HG02943 (cell line): Measurements from ENCODE around the gene JOSD1.

Experiments
- ATAC-seq: cut with Tn5 transposase; IDR thresholded peaks from one replicate; pipeline ENCODE4 v1.9.1; 2021; ENCODE audit warnings: mild to moderate bottlenecking, low read depth, moderate library complexity; ENCODE audit not compliant: unreplicated experiment

Gene JOSD1

DNA sequence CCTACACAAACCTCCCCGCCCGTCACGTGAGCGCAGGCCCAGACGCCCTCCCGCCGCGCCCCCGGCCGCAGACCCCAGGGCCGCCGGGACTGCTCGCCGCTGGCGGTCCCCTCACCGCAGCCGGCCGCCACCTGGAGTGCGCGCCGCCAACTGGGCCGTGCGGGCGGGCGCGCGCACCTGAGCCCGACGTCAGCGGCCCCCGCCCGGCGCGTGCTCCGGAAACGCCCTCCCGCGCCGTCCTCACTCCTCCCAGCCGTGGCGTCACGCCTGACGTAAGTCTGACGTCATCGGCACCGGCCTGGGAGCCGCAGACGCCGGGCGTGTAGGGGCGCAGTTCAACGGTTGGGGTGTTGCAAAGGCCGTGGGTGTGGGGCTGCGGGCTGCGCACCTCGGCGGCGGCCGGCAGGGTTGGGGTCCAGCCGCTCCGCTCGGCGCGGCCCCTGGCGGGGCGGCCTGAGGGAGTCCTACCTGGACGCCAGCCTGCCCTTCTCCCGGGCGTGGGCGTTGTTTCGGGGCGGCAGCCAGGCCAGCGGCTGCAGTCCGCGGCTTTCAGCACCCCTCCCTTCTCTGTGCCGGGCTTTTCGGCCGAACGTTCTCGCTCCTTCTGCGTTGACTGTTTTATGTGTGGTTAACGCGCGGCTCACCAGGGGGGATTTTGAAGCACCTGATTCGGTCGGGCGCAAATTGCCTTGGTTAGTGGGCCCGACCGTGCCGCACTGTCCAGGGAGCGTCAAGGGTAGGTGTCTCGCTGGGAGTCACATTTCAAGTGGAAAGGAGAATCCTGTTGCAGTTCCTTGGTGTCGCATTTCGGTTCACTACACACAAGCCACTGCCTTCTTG lies at the start of gene JOSD1:
Gene JOSD1 (minus strand): TSS at position 155 of the 840 bp plus-strand sequence. CDS start 956 bp downstream, outside the sequence.
- ATAC-seq, result peak; percentile 28

DNA sequence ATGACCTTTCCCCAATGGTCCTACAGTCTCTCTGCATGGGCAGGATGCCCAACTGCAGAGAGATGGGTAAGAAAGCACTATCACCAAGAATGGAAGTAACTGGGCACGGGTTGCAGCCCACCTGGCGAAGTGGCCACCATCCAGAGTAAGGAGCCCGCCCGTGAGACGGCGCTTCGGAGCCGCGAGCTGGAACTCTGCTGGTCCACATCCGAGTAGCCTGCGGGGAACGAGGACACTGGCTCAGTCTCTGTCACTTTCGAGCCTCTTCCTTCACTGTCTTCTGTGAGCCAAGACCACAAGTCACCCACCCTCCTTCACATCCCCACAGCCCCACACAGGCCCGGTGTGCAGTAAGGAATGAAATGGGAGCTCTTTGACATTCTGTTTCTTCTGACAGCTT lies 49.4 kb upstream of the JOSD1 start:
- ATAC-seq, result no peak

DNA sequence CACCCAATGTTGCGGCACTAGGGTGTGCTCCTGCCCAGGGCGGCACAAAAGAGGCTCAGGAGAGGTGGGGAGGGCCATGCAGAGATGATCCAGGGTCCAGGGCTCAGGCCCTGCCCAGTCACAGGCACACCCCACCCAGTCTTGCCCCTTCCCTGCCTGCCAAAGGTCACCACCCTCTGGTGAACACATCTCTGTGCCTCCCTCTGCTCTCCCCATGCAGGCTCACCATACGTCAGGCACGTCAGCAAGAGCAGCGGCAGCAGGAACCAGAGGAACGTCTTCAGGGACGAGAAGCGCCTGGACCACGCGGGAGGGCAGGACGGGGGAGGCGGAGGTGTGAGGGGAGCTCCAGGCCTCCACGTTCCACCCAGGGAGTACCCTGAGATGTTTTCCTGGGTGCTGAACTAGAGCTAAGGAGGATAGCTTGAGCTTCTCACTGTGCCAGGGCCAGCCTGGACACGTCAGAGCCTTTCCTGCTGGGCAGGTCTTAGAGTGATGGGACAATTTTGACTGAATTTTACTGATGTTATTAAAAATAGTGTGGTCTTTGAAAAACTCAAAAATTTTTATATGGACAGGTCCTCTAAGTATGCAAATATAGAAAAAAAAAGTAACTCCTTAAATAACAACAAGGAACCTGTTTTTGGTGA lies 47.9 kb upstream of the JOSD1 start:
- no peak for ATAC-seq

DNA sequence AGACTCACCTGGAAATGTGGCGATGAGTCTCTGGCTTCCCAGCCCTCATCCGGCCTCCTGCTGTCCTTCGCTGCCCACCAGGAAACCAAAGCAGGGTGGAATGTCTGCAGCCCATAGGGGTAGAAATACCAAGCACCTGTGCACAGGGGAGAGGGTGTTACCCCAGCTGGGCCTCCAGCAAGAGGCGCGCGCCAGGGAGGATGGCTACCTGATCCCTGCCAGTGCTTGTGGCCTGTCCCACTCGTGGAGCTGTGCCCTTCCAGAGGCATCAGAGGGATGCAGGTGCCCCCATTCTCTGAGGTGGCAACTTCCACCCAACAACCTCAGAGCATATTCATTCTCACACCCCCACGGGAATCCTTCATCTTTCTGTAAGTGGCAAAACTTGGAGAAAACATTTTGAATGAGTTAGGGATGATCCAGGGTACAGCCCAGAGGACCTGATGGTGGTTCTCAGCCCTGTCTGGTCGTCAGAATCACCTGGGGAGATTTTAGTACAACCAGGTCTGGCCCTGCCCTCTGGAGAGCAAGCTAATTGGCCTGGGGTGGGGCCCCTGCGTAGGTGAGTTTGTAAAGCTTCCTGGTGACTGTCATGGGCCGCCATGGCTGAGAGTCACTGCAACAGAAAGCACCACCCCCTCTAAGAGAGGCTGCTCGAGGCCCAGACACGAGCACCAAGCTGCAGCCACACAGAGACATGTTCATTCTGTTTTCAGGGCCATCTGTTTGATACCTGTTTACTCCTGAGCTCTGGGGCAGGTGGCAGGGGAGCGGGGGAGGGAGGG lies 45.1 kb upstream of the JOSD1 start:
- no peak for ATAC-seq

DNA sequence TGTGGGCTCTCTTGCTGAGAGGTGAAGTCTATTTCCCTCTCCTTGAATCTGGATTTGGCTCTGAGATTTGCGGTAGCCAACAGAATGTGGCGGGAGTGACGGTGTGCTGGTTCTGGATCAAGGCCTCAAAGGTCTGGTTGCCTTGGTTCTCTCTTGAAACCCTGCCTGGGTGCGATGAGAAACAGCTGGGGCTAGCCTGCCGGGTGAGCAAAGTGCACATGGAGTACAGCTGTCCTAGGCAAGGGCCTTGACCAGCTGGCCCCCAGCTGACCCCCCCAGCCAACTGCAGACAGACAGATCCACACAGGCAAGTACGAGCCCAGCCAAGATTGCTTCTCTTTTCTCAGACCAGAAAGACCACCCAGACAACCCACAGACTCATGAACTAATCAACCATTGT lies 44.2 kb upstream of the JOSD1 start:
- ATAC-seq, result no peak

DNA sequence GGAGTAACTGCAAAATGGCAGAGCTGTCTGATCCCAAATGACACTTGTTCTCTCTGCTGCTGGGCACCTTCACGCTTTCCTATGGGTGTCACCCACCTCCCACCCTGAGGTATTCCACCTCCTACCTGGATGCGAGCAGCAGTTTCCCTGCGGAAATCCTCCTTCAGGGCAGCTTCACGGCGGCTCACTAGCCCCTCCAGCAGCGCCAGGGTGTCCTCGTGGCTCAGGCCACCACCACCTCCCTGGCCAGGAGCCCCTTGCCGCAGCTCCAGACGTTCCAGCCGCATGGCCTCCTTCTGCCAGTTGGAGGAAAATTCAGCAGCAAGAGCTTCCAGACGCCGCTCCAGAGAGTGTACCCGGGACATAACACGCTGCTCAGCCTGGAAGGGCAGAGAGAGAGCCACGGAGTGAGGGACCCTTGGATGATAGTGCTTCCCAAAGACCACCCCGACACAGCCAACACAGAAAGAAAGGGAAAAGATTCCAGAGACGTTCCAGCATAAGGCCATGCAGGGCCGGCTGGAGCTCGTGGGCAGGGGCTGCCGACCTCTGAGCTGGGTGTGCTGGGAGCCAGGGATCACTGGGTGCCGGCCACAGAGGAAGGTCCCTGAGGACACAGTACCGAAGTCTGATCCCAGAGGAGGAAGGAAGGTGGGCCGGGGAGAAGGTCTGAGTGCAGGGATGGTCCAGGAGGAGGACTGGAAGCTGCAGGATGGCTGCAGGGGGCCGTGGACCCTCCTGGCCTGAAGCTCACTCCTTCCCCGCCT lies 41.6 kb upstream of the JOSD1 start:
- no peak for ATAC-seq

DNA sequence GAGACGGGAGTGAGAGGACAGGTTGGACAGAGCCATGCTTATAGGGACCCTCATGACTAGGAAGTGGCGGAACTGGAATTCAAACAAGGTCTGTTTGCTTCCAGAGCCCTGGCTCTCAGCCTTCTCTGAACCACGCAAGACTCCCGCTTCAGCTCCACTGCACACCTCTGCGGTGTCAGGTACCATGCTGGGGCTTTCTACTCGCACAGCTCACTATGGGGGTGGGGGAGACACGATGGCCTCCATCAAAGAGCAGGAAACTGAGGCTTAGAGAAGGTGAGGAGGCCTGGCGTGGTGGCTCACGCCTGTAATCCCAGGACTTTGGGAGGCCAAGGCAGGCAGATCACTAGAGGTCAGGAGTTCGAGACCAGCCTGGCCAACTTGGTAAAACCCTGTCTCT lies 40.8 kb upstream of the JOSD1 start:
- ATAC-seq, result no peak

DNA sequence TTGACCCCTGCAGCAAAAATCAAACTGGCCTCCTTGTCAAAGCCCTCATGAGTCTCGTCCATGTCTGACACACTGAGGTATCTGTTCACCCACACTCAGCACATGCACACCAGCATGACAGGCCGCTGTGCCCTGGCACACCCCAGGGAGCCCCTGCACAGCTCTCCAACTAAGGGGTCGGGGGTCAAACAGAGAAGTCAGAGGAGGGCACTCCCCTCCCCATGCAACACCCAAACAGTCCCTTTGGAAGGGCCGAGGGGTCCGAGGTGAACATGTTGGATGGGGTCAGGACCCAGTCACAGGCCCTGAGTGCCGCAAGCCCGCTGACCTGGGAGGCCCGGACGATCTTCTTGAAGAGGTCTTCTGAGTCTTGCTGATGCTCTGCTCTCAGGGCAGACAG lies 40.4 kb upstream of the JOSD1 start:
- no peak for ATAC-seq

DNA sequence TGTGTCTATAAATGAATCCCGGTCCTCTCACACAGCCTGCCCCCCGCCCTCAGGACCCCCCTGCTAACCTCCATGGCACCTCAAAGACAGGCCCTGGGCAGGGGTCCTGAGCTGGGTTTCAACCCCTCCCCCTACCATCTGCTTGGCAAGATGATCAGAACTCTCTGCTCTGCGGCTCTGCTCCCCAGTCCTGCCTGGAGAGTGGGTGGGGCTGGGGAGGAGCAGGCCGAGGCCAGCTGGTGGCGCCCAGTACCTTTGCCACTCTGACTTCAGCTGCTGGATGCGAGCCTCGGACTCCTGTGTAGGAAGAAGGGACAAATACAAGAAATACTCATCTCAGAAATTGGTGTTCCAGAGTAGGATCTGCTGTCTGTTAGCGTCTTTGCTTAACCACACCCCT lies 40.0 kb upstream of the JOSD1 start:
- ATAC-seq, result no peak

DNA sequence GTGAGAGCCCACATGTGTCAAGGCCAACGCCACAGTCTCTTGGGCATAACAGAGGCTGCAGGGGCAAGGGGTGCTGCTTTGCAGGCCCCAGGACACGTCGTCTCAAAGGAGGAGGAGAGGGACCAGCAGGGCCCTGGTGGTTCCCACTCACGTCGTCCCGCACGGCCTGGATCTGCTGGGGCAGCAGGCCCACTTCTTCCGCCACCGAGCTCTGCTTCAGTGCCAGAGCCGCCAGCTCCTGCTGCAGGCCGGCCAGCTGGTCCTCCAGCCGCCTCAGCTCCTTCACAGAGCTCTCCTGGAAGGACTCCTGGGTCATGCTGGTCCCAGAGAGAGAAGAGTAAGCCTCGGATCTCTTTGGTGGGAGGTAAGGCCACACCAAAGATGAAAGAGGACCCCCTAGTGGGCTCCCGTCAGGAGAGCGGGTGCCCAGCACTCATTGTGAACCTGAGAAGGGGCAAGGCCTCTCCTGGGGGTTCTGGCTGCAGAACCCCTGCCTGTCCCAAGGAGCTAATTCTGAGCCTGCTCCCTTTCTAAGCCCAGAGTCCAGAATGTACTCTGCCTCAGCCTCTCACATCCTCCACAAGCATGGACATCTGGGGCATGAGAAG lies 39.5 kb upstream of the JOSD1 start:
- ATAC-seq, result no peak

DNA sequence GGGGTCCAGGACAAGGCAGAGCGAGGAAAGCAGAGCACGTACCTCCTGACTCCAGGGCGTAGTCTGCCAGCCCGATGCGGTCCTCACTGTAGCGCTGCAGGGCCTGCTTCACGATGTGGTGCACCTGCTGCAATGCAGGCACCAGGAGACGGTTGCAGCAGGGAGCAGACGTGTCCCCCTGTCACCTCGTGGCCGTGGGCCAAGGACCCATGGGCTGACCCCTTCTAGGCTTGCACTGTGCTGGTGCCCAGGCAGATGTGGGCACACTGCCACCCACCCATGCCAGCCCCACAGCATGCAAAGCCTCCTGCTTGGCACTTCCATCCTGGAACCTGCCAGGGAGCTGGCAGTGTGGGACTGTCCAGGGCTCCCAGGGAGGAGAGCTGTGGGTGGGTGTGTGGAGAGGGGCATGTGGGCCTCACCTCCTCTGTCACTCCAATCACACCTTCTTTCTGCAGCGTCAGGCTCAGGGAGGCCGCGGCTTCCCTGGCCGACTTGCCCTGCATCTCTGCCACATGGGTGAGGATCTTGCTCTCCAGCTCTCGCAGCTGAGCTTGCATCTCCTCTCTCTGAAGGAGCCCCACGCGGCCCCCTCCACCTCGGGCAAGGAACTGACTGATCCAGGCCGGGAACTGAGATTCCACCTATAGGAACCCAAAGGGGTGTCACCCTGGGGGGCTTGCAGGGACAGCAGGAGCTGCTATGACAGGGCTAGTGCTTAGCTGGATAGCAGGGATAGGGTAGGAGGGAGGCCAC lies 38.7 kb upstream of the JOSD1 start:
- ATAC-seq, result no peak

DNA sequence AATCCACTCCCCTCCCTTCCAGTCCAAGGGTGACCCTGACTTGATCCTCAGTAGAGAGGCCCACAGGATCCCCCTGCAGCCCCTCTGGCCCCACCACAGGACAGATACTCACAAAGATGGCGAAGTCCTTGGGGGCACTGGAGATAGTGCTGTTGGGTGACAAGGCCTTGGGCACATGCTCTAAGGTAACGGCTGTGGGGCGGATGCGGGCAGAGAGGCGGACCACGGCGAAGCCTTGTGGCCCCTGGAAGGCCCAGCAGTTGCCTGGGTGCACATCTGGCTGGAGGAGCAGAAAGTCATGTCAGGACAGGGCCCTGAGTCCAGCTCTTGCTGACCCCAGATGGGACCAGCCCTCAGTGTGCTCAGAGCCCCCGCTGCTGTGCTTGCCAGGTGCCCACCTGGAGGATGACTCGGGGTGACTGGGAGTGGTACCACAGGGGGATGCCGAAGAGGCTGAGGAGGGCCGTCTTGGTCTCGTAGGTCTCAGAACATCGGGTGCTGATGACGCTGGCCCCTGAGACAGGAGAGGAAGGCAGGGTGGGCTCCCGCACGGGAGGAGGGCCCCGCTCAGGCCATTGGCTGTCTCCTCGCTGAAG lies 37.8 kb upstream of the JOSD1 start:
- ATAC-seq, result no peak

DNA sequence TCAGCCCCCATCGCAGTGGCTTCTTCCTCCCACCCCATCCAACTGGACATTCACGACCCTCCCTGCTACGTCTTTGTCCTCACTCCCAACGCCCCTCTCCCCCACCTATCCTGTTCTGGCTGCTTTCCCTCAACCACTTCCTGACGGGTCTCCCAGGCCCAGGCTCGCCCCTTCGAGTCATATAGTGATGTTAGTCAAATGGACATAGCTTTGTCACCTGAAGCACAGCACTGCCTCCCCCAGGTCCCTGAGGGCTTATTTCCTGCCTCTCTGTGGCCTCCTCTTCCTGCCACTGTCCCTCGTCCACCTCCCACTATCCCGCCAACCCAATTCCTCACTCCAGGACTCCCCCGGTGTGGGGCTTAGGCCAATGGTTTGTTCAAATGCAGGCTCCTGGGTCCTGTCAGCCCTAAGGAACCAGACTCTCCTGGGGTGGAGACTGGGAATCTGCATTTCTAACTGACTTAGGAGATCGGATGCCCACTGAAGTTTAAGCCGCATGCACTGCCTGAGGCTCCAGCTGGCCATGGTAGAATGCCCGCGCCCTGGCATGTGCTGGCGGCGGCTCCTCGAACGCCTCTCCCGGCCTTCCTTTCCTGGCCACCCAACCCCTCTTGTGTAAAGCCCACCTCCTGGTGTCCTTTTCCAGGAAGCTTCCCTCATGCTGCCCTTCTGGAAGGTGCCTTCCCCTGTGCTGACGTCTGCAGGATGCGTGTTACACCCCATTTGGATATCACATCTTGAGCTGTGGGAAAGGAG lies 36.7 kb upstream of the JOSD1 start:
- no peak for ATAC-seq

DNA sequence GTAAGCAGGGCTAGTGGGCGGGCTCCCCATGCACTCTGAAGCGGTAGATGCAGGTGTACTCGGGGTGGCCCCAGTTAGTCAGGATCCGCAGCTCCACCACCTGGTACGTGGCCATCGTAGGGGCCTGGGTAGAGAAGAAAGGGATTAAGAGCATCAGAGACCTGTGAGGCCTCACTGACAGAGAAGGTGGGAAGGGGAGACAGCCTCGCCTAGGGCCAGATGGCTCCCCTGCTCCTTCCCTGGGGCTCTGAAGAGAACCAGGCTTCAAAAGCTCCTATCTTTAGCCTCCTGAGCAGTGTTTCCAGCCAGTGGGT lies 35.5 kb upstream of the JOSD1 start:
- ATAC-seq, result no peak

DNA sequence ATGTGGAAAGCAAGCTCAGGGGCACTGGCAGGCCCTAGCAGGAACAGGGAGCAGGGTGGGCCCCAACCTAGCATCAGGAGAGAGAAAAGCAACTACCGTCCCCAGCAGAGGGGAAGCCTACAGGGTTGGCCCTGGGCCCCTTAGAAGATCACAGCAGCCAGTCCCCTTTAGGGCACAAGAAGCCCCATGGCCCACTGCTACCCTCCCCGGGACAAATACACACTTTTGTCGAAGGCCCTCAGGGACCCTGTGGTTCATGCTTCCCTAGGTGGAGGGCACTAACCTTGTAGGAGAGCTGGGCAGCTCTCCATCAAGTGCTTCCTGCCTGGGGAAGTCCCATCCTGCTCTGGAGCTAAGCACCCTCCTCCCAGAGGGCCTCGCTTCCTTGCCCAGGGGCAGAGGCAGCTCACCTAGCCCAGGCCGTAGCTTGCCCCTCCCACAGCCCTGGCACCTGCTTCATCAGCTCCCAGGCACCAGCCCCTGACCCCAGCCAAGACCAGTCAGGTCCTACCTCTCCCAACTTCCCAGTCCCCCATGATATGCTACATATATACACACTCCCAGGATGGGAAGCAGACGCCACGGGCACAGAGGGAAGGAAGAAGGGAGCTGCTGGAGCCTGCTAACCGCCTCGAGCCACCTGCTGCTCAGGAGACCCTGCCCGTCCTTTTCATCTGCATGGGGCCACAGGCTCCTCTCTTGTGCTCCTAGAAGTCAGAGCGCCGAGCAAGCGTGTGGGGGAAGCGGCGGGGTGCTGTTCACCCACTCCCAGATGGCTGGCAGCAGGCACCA lies 34.9 kb upstream of the JOSD1 start:
- ATAC-seq, result no peak

DNA sequence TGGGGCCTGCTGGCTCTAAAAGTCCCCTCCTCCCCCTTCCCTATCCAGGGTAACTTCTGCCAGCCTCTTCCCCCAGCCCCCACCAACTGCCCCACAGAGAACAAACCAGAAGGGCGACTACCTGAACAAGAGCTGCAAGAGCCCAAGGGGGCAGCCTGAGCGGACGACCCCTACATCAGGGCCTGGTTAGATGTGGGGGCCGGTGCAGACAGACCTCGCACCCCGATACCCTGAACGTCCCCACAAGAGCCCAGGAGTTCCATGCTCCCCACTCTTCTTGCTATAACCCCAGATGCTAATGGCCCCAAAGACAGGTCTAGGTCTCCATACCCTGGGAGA lies 34.4 kb upstream of the JOSD1 start:
- ATAC-seq, result no peak

DNA sequence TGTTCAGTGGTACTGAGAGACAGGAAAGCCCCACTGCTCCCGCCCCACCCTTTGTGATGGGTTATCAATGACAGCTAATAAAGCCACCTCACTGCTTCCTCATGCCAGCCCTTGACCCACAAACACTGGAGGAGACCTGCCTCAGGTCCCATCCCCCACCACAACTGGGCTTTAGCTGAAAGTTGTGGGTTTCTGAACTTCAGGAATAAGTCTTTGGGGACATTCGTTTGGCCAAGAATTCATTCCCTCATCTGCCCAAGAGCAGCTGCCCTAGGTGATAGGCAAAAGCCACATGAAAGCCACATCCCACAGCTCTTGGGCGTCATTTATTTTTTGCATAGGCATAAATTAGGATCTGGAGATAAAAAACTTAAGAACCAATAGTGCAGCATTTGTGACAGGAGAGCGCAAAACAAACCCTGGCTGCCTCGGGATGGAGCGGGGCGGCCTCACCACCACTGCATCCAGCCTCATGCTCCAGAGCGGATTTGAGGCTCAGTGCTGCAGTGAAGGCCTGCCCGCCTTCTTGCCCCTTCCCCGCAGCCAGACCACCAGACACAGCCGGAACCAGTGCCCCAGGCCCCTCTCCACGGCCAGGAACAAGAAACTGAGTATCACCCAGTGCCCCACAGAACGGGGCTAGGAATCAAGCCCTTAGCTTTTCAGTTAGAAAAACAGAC lies 33.8 kb upstream of the JOSD1 start:
- no peak for ATAC-seq
